Measurements from ENCODE around the gene CPTP.

The CPTP gene

GRCh38 chr1:1352786-1353388 is 28.3 kb downstream of the CPTP start:
- Histone ChIP-seq H4K91ac (ENCODE audit: low read length) (no peak overlapping the region), H3K4me1 (ENCODE audit: control insufficient read depth, insufficient read depth, low read depth, low read length) (peaks cover 64% of the 10 kb centered on the region), H2BK15ac (ENCODE audit: low read depth, poor library complexity, severe bottlenecking) (no peak overlapping the region), H3K9me3 (ENCODE audit: control insufficient read depth, low read length) (no peaks in the 10 kb centered on the region), H2BK12ac (ENCODE audit: low read length in 2 of 2) (peak overlapping the region in 1 of 2 experiments; percentile 29), H3K14ac (ENCODE audit: low read length in 2 of 2) (no peak overlapping the region), H3K27me3 (ENCODE audit: control insufficient read depth in 1 of 2, insufficient read depth in 1 of 2, low read length in 2 of 2) (no peaks in the 10 kb centered on the region), H3K9ac (ENCODE audit: low read length) (peak overlapping the region; percentile 53), H2AK5ac (ENCODE audit: low read length, severe bottlenecking) (peak overlapping the region; percentile 2), H3K18ac (ENCODE audit: low read depth in 1 of 2, low read length in 2 of 2) (no peak overlapping the region), H3K36me3 (ENCODE audit: control insufficient read depth in 1 of 2, insufficient read depth in 2 of 2, low read depth in 1 of 2, low read length in 2 of 2) (peaks cover 32 to 44% of the 10 kb centered on the region in 2 experiments), H3K27ac (ENCODE audit: low read length, poor library complexity, severe bottlenecking) (no peak overlapping the region), H3K4me2 (ENCODE audit: low read length, poor library complexity, severe bottlenecking) (no peak overlapping the region), H3K4me3 (ENCODE audit: insufficient read depth in 1 of 2, low read depth in 1 of 2, low read length in 2 of 2) (peak overlapping the region in 1 of 2 experiments; percentile 55), H3K79me1 (replicated peaks; ENCODE audit: low read length, poor library complexity, severe bottlenecking) (peaks cover 3% of the 10 kb centered on the region), H4K8ac (ENCODE audit: low read length) (no peak overlapping the region), H3K23ac (ENCODE audit: low read length in 2 of 2) (peak overlapping the region in 1 of 2 experiments; percentile 48), H2AFZ (ENCODE audit: low read depth, low read length) (no peak overlapping the region), H2BK5ac (ENCODE audit: low read depth, low read length, poor library complexity, severe bottlenecking) (no peak overlapping the region), H2BK120ac (ENCODE audit: low read depth, low read length) (no peak overlapping the region), H3K4ac (ENCODE audit: low read depth in 1 of 2, low read length in 2 of 2) (no peak overlapping the region)
- 60% methylated on average over 4 of the region's 5 CpGs for WGBS
- no peak for DNase-seq

- peak overlapping the region; percentile 13 for H3K27ac ChIP-seq (ENCODE audit: low read length, poor library complexity, severe bottlenecking)
- H2BK15ac ChIP-seq (ENCODE audit: low read depth, poor library complexity, severe bottlenecking) = no peak overlapping the region
- H3K23ac ChIP-seq (ENCODE audit: low read length in 2 of 2) = peak overlapping the region in 1 of 2 experiments; percentile 48
- no peak overlapping the region for H2AFZ ChIP-seq (ENCODE audit: low read depth, low read length)
- H4K91ac ChIP-seq (ENCODE audit: low read length) = no peak overlapping the region
- DNase-seq = no peak
- H4K8ac ChIP-seq (ENCODE audit: low read length) = peak overlapping the region; percentile 5
- no peak overlapping the region for H3K14ac ChIP-seq (ENCODE audit: low read length in 2 of 2)
- H2BK120ac ChIP-seq (ENCODE audit: low read depth, low read length) = no peak overlapping the region
- H3K36me3 ChIP-seq (ENCODE audit: control insufficient read depth in 1 of 2, insufficient read depth in 2 of 2, low read depth in 1 of 2, low read length in 2 of 2) = peaks cover 32 to 44% of the 10 kb centered on the region in 2 experiments
- H2BK12ac ChIP-seq (ENCODE audit: low read length in 2 of 2) = peak overlapping the region in 1 of 2 experiments; percentile 15
- peaks cover 3% of the 10 kb centered on the region for H3K79me1 ChIP-seq (replicated peaks; ENCODE audit: low read length, poor library complexity, severe bottlenecking)
- WGBS = 74% methylated on average over 27 of the region's 28 CpGs
- no peak overlapping the region for H2AK5ac ChIP-seq (ENCODE audit: low read length, severe bottlenecking)
- peaks cover 61% of the 10 kb centered on the region for H3K4me1 ChIP-seq (ENCODE audit: control insufficient read depth, insufficient read depth, low read depth, low read length)
- H3K27me3 ChIP-seq (ENCODE audit: control insufficient read depth in 1 of 2, insufficient read depth in 1 of 2, low read length in 2 of 2) = no peaks in the 10 kb centered on the region
- H3K18ac ChIP-seq (ENCODE audit: low read depth in 1 of 2, low read length in 2 of 2) = peak overlapping the region in 1 of 2 experiments; percentile 29
- peak overlapping the region; percentile 53 for H3K9ac ChIP-seq (ENCODE audit: low read length)
- H3K4me3 ChIP-seq (ENCODE audit: insufficient read depth in 1 of 2, low read depth in 1 of 2, low read length in 2 of 2) = peak overlapping the region; percentile 21 to 64
- no peak overlapping the region for H2BK5ac ChIP-seq (ENCODE audit: low read depth, low read length, poor library complexity, severe bottlenecking)
- H3K4ac ChIP-seq (ENCODE audit: low read depth in 1 of 2, low read length in 2 of 2) = no peak overlapping the region
- H3K4me2 ChIP-seq (ENCODE audit: low read length, poor library complexity, severe bottlenecking) = peak overlapping the region; percentile 32
- H3K9me3 ChIP-seq (ENCODE audit: control insufficient read depth, low read length) = no peaks in the 10 kb centered on the region
These were observed 29.0 kb downstream of the CPTP start for GRCh38 chr1:1353389-1354151.

- Histone ChIP-seq H2BK12ac (ENCODE audit: low read length in 2 of 2) (no peak overlapping the region), H2BK5ac (ENCODE audit: low read depth, low read length, poor library complexity, severe bottlenecking) (no peak overlapping the region), H3K9ac (ENCODE audit: low read length) (peak overlapping the region; percentile 29), H2BK120ac (ENCODE audit: low read depth, low read length) (no peak overlapping the region), H3K4me3 (ENCODE audit: insufficient read depth in 1 of 2, low read depth in 1 of 2, low read length in 2 of 2) (peak overlapping the region; percentile 14 to 64), H4K8ac (ENCODE audit: low read length) (peak overlapping the region; percentile 59), H3K4me1 (ENCODE audit: control insufficient read depth, insufficient read depth, low read depth, low read length) (peaks cover 67% of the 10 kb centered on the region), H3K36me3 (ENCODE audit: control insufficient read depth in 1 of 2, insufficient read depth in 2 of 2, low read depth in 1 of 2, low read length in 2 of 2) (peaks cover 32 to 44% of the 10 kb centered on the region in 2 experiments), H3K18ac (ENCODE audit: low read depth in 1 of 2, low read length in 2 of 2) (no peak overlapping the region), H2BK15ac (ENCODE audit: low read depth, poor library complexity, severe bottlenecking) (no peak overlapping the region), H2AFZ (ENCODE audit: low read depth, low read length) (no peak overlapping the region), H3K9me3 (ENCODE audit: control insufficient read depth, low read length) (no peaks in the 10 kb centered on the region), H3K4me2 (ENCODE audit: low read length, poor library complexity, severe bottlenecking) (no peak overlapping the region), H3K27ac (ENCODE audit: low read length, poor library complexity, severe bottlenecking) (no peak overlapping the region), H3K14ac (ENCODE audit: low read length in 2 of 2) (no peak overlapping the region), H3K4ac (ENCODE audit: low read depth in 1 of 2, low read length in 2 of 2) (no peak overlapping the region), H4K91ac (ENCODE audit: low read length) (peak overlapping the region; percentile 34), H3K23ac (ENCODE audit: low read length in 2 of 2) (peak overlapping the region in 1 of 2 experiments; percentile 53), H3K27me3 (ENCODE audit: control insufficient read depth in 1 of 2, insufficient read depth in 1 of 2, low read length in 2 of 2) (no peaks in the 10 kb centered on the region), H2AK5ac (ENCODE audit: low read length, severe bottlenecking) (no peak overlapping the region), H3K79me1 (replicated peaks; ENCODE audit: low read length, poor library complexity, severe bottlenecking) (peaks cover 3% of the 10 kb centered on the region)
- DNase-seq = no peak
- 54% methylated on average over 74 of the region's 116 CpGs for WGBS
These were observed 30.0 kb downstream of the CPTP start for GRCh38 chr1:1354271-1355247.
